Suprapubic skin (tissue), 4 donors: ENCODE results near the gene ARID4A. TPM values are rescaled to one million over a fixed set of nuclear protein-coding genes. Genes with fewer than 3 reads are reported as not detected.
"Not testable (repeated sequence)": the region's sequence is repeated elsewhere in the genome, so short reads cannot be mapped to it uniquely, and the experiment has no call there.

Experiments
- DNase-seq, 2 donors: peaks; one replicate each; pipeline ENCODE4 v3.0.0-alpha.2; 2019; ENCODE audit warnings: low spot score in 2 of 2
- H3K27ac ChIP-seq: fragments of 200-600 bp; sonication (generic); one replicate; pipeline ENCODE4 v1.5.1; 2019
- H3K27me3 ChIP-seq: fragments of 200-600 bp; sonication (generic); one replicate; pipeline ENCODE4 v1.5.1; 2019
- H3K36me3 ChIP-seq: fragments of 200-600 bp; sonication (generic); one replicate; pipeline ENCODE4 v1.5.1; 2019
- H3K4me1 ChIP-seq: fragments of 200-600 bp; sonication (generic); one replicate; pipeline ENCODE4 v1.5.1; 2019
- H3K4me3 ChIP-seq: fragments of 200-600 bp; sonication (generic); one replicate; pipeline ENCODE4 v1.5.1; 2019; ENCODE audit warnings: mild to moderate bottlenecking
- H3K9me3 ChIP-seq: fragments of 200-600 bp; sonication (generic); one replicate; pipeline ENCODE4 v1.5.1; 2019
- EP300 ChIP-seq: sonication (generic); formaldehyde crosslinking; IDR thresholded peaks from one replicate; pipeline ENCODE4 v1.6.1; 2017; ENCODE audit warnings: antibody characterized with exemption
- POLR2A ChIP-seq, 2 donors: fragments of 450-650 bp; IDR thresholded peaks; one replicate each; pipeline ENCODE4 v1.6.1; 2017; ENCODE audit warnings: antibody characterized with exemption in 2 of 2, mild to moderate bottlenecking in 2 of 2, moderate library complexity in 2 of 2
- POLR2AphosphoS5 ChIP-seq, 3 donors: sonication (generic); formaldehyde crosslinking; IDR thresholded peaks; one replicate each; pipeline ENCODE4 v1.6.1; 2017; ENCODE audit warnings: antibody characterized with exemption in 3 of 3
- WGBS: methylation state at CpG from one replicate; pipeline ENCODE4 v1.1.5; 2018; 5-methylcytosine and 5-hydroxymethylcytosine counted together
- total RNA-seq, 4 donors: library from RNA; depleted of rRNA; stranded (reverse); fragments of >200 nt; gene quantifications; one replicate each; pipeline ENCODE4 v1.1.0, GENCODE V29; 2016
- TF ChIP-seq, protein P1 (sequence below), 2 donors: fragments of 200-600 bp in 1 of 2; fragments of 450-650 bp in 1 of 2; sonication (generic) in 1 of 2; IDR thresholded peaks; one replicate each; pipeline ENCODE4 v1.5.1; 2016 to 2019; ENCODE audit warnings: antibody characterized with exemption in 2 of 2, mild to moderate bottlenecking in 1 of 2, moderate library complexity in 1 of 2

The ARID4A gene
- total RNA-seq, 4 donors from 2014 or later = 11.0 to 42.2 (median 14.4) TPM

DNA sequence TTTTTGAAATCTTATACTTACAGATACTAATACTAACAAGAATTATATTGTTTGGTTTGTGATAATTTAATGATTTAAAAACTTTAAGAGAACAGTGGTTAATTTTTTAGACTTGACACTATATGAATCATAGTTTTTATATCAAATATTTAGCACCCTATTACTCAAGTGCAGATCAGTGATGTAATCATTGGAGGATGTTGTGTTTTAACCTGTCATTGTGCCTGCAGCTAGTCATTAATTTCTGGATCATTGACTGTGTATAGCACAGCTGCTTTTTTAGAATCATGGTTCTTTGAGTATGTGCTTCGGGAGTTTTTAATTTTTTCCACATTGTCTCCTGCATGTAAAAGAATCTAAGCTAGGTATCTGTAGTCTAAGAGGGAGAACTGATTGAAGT is 17.3 kb downstream of the ARID4A start:
- WGBS = 50% methylated on average over 1 of the region's 1 CpG
- Histone ChIP-seq H3K27ac (no peak overlapping the region), H3K9me3 (no peaks in the 10 kb centered on the region), H3K4me1 (no peaks in the 10 kb centered on the region), H3K27me3 (no peaks in the 10 kb centered on the region), H3K4me3 (no peak overlapping the region), H3K36me3 (peaks cover 57% of the 10 kb centered on the region)
- no peak for DNase-seq
- TF ChIP-seq, protein P1, sequence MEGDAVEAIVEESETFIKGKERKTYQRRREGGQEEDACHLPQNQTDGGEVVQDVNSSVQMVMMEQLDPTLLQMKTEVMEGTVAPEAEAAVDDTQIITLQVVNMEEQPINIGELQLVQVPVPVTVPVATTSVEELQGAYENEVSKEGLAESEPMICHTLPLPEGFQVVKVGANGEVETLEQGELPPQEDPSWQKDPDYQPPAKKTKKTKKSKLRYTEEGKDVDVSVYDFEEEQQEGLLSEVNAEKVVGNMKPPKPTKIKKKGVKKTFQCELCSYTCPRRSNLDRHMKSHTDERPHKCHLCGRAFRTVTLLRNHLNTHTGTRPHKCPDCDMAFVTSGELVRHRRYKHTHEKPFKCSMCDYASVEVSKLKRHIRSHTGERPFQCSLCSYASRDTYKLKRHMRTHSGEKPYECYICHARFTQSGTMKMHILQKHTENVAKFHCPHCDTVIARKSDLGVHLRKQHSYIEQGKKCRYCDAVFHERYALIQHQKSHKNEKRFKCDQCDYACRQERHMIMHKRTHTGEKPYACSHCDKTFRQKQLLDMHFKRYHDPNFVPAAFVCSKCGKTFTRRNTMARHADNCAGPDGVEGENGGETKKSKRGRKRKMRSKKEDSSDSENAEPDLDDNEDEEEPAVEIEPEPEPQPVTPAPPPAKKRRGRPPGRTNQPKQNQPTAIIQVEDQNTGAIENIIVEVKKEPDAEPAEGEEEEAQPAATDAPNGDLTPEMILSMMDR (IDR thresholded peaks at IDR 0.05) = no peak
- no peak for TF ChIP-seq EP300
- no peak for TF ChIP-seq POLR2AphosphoS5 (IDR thresholded peaks at IDR 0.05)
- TF ChIP-seq POLR2A (IDR thresholded peaks at IDR 0.05) = no peak

DNA sequence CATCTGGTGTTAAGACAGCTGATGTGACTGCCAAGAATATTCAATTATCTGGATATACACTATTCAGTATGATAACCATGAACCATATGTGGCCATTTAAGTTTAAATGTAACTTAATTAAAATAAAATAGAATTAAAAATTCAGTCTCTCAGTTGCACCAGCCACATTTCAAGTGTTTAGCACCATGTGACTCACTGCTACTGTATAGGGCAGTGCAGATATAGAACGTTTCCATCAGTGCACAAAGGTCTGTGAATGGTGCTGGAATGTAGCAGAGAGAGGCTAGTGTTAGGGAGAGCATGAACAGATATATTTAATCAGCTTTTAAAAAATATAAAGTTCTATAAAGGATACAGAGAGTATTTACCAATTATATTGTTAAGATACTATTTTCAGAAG is 28.7 kb downstream of the ARID4A start:
- H3K36me3 ChIP-seq = peaks cover 57% of the 10 kb centered on the region
- no peak for DNase-seq
- no peaks in the 10 kb centered on the region for H3K27me3 ChIP-seq
- peaks cover 14% of the 10 kb centered on the region for H3K4me1 ChIP-seq
- H3K4me3 ChIP-seq = no peak overlapping the region
- WGBS = 39% methylated on average over 1 of the region's 1 CpG
- H3K9me3 ChIP-seq = no peaks in the 10 kb centered on the region
- no peak overlapping the region for H3K27ac ChIP-seq
- TF ChIP-seq, protein P1 (IDR thresholded peaks at IDR 0.05) = no peak
- TF ChIP-seq POLR2AphosphoS5 (IDR thresholded peaks at IDR 0.05) (no peak), EP300 (no peak), POLR2A (IDR thresholded peaks at IDR 0.05) (no peak)

DNA sequence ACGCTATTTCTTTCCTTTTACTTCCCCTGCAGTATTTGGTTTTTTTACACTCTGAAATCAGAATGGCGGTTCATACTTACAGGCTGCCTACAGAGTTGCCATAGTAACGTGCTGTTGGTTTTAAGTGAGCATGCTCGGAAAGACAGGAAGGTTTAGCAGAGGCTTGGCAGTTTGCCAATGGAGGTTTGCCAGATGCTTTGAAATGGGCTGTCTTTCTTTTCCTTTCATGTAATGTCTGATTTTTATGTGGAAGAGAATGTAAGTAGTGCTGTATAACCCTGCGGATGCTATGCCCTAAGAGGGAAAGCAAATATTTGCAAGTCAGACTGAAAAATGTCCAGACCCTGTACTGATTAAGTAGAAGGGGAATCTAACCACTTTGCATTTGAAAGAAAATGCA is 32.8 kb downstream of the ARID4A start:
- 6% methylated on average over 5 of the region's 5 CpGs for WGBS
- peaks cover 14% of the 10 kb centered on the region for H3K4me1 ChIP-seq
- no peaks in the 10 kb centered on the region for H3K9me3 ChIP-seq
- H3K4me3 ChIP-seq = no peak overlapping the region
- H3K27ac ChIP-seq = peak overlapping the region; percentile 32
- TF ChIP-seq POLR2AphosphoS5 (IDR thresholded peaks at IDR 0.05) = no peak
- TF ChIP-seq, protein P1 (IDR thresholded peaks at IDR 0.05) = no peak
- TF ChIP-seq POLR2A (IDR thresholded peaks at IDR 0.05) = no peak
- TF ChIP-seq EP300 = no peak
- DNase-seq = peak; percentile 88 to 89
- peaks cover 42% of the 10 kb centered on the region for H3K36me3 ChIP-seq
- H3K27me3 ChIP-seq = no peaks in the 10 kb centered on the region

DNA sequence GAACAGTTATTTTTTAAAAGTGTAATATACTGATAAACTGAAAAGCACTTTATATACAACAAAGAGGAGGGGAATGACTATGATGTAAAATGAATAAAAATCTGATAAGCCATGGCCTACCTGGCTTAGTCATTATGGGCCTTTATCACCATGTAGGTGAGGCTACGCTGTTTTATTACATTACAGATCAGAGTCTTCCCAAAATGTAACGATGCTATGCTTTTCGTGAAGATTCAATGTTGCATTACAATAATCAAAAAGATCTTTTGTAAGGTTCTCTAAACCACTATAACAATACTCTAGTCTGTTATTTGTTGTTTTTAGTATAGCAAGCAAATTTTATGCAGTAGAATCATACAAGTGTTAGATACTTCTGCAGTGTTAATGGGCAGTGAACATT is 34.2 kb downstream of the ARID4A start:
- Histone ChIP-seq H3K4me3 (no peak overlapping the region), H3K36me3 (peaks cover 35% of the 10 kb centered on the region), H3K4me1 (peaks cover 14% of the 10 kb centered on the region), H3K9me3 (no peaks in the 10 kb centered on the region), H3K27ac (no peak overlapping the region), H3K27me3 (no peaks in the 10 kb centered on the region)
- WGBS = 87% methylated on average over 3 of the region's 3 CpGs
- TF ChIP-seq EP300 (no peak), POLR2AphosphoS5 (IDR thresholded peaks at IDR 0.05) (no peak), POLR2A (IDR thresholded peaks at IDR 0.05) (no peak)
- TF ChIP-seq, protein P1 (IDR thresholded peaks at IDR 0.05) = no peak
- no peak for DNase-seq

DNA sequence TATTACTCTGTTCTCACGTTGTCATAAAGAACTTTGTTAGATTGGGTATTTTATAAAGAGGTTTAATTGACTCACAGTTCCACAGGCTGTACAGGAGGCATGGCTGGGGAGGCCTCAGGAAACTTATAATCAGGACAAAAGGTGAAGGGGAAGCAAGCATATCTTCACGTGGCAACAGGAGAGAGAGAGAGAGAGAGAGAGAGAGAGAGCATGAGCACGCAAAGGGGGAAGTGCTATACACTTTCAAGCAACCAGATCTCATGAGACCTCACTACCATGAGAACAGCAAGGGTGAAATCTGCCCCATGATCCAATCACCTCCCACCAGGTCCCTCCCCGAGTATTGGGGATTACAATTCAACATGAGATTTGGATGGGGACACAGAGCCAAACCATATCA is 41.3 kb downstream of the ARID4A start:
- H3K4me1 ChIP-seq, H3K27ac ChIP-seq, H3K9me3 ChIP-seq, H3K27me3 ChIP-seq, H3K4me3 ChIP-seq, DNase-seq: not testable (repeated sequence)
- H3K36me3 ChIP-seq = peaks cover 47% of the 10 kb centered on the region
- WGBS = 78% methylated on average over 4 of the region's 4 CpGs

DNA sequence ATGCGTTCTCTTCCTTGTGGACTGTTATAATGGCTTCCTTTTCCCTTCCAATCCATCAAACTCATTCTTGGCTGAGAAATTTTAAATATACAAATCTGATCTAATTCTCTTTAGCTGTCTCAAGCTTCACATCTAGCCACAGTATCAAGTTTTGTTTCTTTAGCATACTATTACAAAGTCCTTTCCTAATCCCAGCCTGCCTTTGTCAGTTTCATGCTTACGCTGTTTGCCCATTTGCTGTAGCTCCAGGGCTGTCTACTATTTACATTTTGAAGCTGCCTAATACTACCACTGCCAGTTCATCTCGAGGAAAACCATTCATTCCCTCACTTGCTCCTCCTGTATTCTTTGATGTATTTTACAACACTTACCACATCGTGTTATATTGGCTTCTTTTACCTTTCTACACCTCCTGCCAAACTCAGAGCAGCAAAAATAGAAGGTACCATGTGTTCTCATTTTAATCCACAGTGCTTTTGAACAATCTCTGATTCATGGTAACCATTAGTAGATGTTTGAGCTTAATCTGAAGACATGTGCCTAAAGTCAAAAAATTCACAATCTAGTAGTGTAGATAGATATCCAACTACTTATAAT is 42.9 kb downstream of the ARID4A start:
- Histone ChIP-seq H3K27me3 (no peaks in the 10 kb centered on the region), H3K27ac (no peak overlapping the region), H3K9me3 (no peaks in the 10 kb centered on the region), H3K36me3 (peaks cover 50% of the 10 kb centered on the region), H3K4me3 (no peak overlapping the region), H3K4me1 (no peaks in the 10 kb centered on the region)
- TF ChIP-seq POLR2A (IDR thresholded peaks at IDR 0.05) = no peak
- TF ChIP-seq POLR2AphosphoS5 (IDR thresholded peaks at IDR 0.05) = no peak
- no peak for TF ChIP-seq EP300
- TF ChIP-seq, protein P1 (IDR thresholded peaks at IDR 0.05) = no peak
- no peak for DNase-seq
- 78% methylated on average over 4 of the region's 4 CpGs for WGBS

DNA sequence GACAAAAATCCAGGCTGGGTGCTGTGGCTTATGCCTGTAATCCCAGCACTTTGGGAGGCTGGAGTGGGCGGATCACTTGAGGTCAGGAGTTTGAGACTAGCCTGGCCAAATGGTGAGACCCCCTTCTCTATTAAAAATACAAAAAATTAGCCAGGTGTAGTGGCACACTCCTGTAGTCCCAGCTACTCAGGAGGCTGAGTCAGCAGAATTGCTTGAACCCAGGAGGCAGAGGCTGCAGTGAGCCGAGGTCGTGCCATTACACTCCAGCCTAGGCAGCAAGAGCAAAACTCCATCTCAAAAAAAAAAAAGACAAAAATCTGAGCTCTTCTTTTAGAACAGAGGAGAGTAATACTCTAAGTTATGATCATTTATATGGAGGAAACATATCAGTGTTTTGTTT is 45.2 kb downstream of the ARID4A start:
- peaks cover 63% of the 10 kb centered on the region for H3K36me3 ChIP-seq
- DNase-seq, H3K27ac ChIP-seq, H3K4me1 ChIP-seq, H3K9me3 ChIP-seq, H3K4me3 ChIP-seq, H3K27me3 ChIP-seq: not testable (repeated sequence)
- WGBS = 98% methylated on average over 3 of the region's 3 CpGs
